ENCODE results near the gene INTS3. TPM values are rescaled to one million over a fixed set of nuclear protein-coding genes. Genes with fewer than 3 reads are reported as not detected.

INTS3 gene
- total RNA-seq, 4 donors from 2014 or later: 24.6 to 27.9 (median 26.2) TPM

- H3K27ac ChIP-seq: peak overlapping the region in 2 of 4 donors; percentile 10 to 79
- H3K36me3 ChIP-seq: peaks cover 0 to 38% (median 4%) of the 10 kb centered on the region in 3 donors
- TF ChIP-seq POLR2A (IDR thresholded peaks at IDR 0.05) (no peak), CTCF (IDR thresholded peaks at IDR 0.05) (no peak)
- peaks cover 3 to 33% (median 15%) of the 10 kb centered on the region in 3 donors for H3K4me1 ChIP-seq
- no peak for DNase-seq
- WGBS, 2 donors: 65 to 69% methylated on average over 3 of the region's 3 CpGs
- intact Hi-C loops (cut with DNase I): no loop called here
- H3K27me3 ChIP-seq: no peaks in the 10 kb centered on the region
- no peaks in the 10 kb centered on the region for H3K9me3 ChIP-seq
- H3K4me3 ChIP-seq: no peak overlapping the region
Observed at GRCh38 chr1:153803470-153804056, 75.7 kb downstream of the INTS3 start.

GRCh38 chr1:153804112-153804511, 76.3 kb downstream of the INTS3 start:
- H3K9me3 ChIP-seq: no peaks in the 10 kb centered on the region
- WGBS, 2 donors: 54 to 64% methylated on average over 2 of the region's 2 CpGs
- TF ChIP-seq CTCF (IDR thresholded peaks at IDR 0.05) (no peak), POLR2A (IDR thresholded peaks at IDR 0.05) (no peak)
- intact Hi-C loops (cut with DNase I): no loop called here
- DNase-seq: no peak
- H3K27ac ChIP-seq: peak overlapping the region in 3 of 4 donors; percentile 10 to 79 (median 70)
- H3K27me3 ChIP-seq: no peaks in the 10 kb centered on the region
- peaks cover 3 to 33% (median 15%) of the 10 kb centered on the region in 3 donors for H3K4me1 ChIP-seq
- peaks cover 3 to 44% (median 4%) of the 10 kb centered on the region in 3 donors for H3K36me3 ChIP-seq
- H3K4me3 ChIP-seq: no peak overlapping the region

- WGBS, 2 donors: 38 to 46% methylated on average over 4 of the region's 5 CpGs
- Histone ChIP-seq H3K27ac (peak overlapping the region in 3 of 4 donors; percentile 70 to 79 (median 78)), H3K4me1 (peaks cover 3 to 33% (median 15%) of the 10 kb centered on the region in 3 donors), H3K4me3 (no peak overlapping the region), H3K27me3 (no peaks in the 10 kb centered on the region), H3K36me3 (peaks cover 4 to 55% (median 14%) of the 10 kb centered on the region in 3 donors), H3K9me3 (no peaks in the 10 kb centered on the region)
- peak; percentile 29 for DNase-seq
- TF ChIP-seq CTCF (IDR thresholded peaks at IDR 0.05): no peak
- peak in 1 of 4 donors; percentile 20 for TF ChIP-seq POLR2A (IDR thresholded peaks at IDR 0.05)
- intact Hi-C loops (cut with DNase I): no loop called here
Observed at GRCh38 chr1:153805042-153805745, 77.3 kb downstream of the INTS3 start.

- WGBS, 2 donors: 75 to 91% methylated on average over 7 to 8 of the region's 11 CpGs
- no peak for DNase-seq
Observed at GRCh38 chr1:153805886-153806719, 78.3 kb downstream of the INTS3 start.

More at GRCh38 chr1:153805886-153806719, 78.3 kb downstream of the INTS3 start:
- H3K4me3 ChIP-seq: no peak overlapping the region
- peaks cover 3 to 33% (median 15%) of the 10 kb centered on the region in 3 donors for H3K4me1 ChIP-seq
- intact Hi-C loops (cut with DNase I): no loop called here
- peak overlapping the region in 3 of 4 donors; percentile 64 to 79 (median 78) for H3K27ac ChIP-seq
- no peaks in the 10 kb centered on the region for H3K9me3 ChIP-seq
- no peak for TF ChIP-seq CTCF (IDR thresholded peaks at IDR 0.05)
- no peak for TF ChIP-seq POLR2A (IDR thresholded peaks at IDR 0.05)
- peaks cover 10 to 64% (median 23%) of the 10 kb centered on the region in 3 donors for H3K36me3 ChIP-seq
- H3K27me3 ChIP-seq: no peaks in the 10 kb centered on the region
